G401.6 (cell line): ENCODE data around the gene ZNF431.
"Not testable (repeated sequence)": the region's sequence is repeated elsewhere in the genome, so short reads cannot be mapped to it uniquely, and the experiment has no call there.

ENCODE experiments used
- FAIRE-seq: peaks from 2 replicates; lab custom pipeline; 2012; peaks lifted over from hg19 to GRCh38; lab: Jason Lieb, UNC

The ZNF431 gene

GRCh38 chr19:21141787-21142464, at the start of gene ZNF431:
Gene ZNF431 (plus strand): TSS chr19:21142040. CDS start chr19:21142184, 144 bp downstream.
- FAIRE-seq, result peak; percentile 98

- FAIRE-seq, result no peak
These were observed 49.7 kb upstream of the ZNF431 start for GRCh38 chr19:21092109-21092508.

GRCh38 chr19:21094347-21095025, 47.4 kb upstream of the ZNF431 start:
- no peak for FAIRE-seq

- no peak for FAIRE-seq
These were observed 43.5 kb upstream of the ZNF431 start for GRCh38 chr19:21098291-21098690.

- no peak for FAIRE-seq
These were observed 40.2 kb upstream of the ZNF431 start for GRCh38 chr19:21101521-21102242.

GRCh38 chr19:21109116-21109515, 32.7 kb upstream of the ZNF431 start:
- FAIRE-seq, result no peak

- no peak for FAIRE-seq
These were observed 31.7 kb upstream of the ZNF431 start for GRCh38 chr19:21110183-21110582.

GRCh38 chr19:21115430-21115829, 26.4 kb upstream of the ZNF431 start:
- FAIRE-seq, result no peak

GRCh38 chr19:21117041-21117907, 24.6 kb upstream of the ZNF431 start:
- FAIRE-seq, result no peak

- FAIRE-seq, result no peak
These were observed 15.8 kb upstream of the ZNF431 start for GRCh38 chr19:21126078-21126477.

- no peak for FAIRE-seq
These were observed 14.8 kb upstream of the ZNF431 start for GRCh38 chr19:21127001-21127400.

GRCh38 chr19:21127898-21128297, 13.9 kb upstream of the ZNF431 start:
- FAIRE-seq, result no peak

GRCh38 chr19:21128901-21129698, 12.7 kb upstream of the ZNF431 start:
- no peak for FAIRE-seq

GRCh38 chr19:21130097-21130775, 11.6 kb upstream of the ZNF431 start:
- no peak for FAIRE-seq

- no peak for FAIRE-seq
These were observed 8.2 kb upstream of the ZNF431 start for GRCh38 chr19:21133633-21134032.

- FAIRE-seq, result no peak
These were observed 6.9 kb upstream of the ZNF431 start for GRCh38 chr19:21134934-21135366.

GRCh38 chr19:21135433-21135832, 6.4 kb upstream of the ZNF431 start:
- no peak for FAIRE-seq

- no peak for FAIRE-seq
These were observed 3.7 kb upstream of the ZNF431 start for GRCh38 chr19:21138130-21138529.

GRCh38 chr19:21141006-21141405, 834 bp upstream of the ZNF431 start:
- FAIRE-seq, result not testable (repeated sequence)

- FAIRE-seq, result no peak
These were observed 1.6 kb downstream of the ZNF431 start for GRCh38 chr19:21143428-21143827.

GRCh38 chr19:21143854-21144253, 2.0 kb downstream of the ZNF431 start:
- no peak for FAIRE-seq
